HepG2 (cell line): ENCODE results near the gene ANKRD55. TPM values are rescaled to one million over a fixed set of nuclear protein-coding genes. Genes with fewer than 3 reads are reported as not detected.
A peak's percentile ranks its signal among the peaks of the same experiment; 100 is the strongest.

ENCODE experiments used
- HMG20A ChIP-seq: IDR thresholded peaks from 2 replicates; pipeline ENCODE4 v1.6.1; 2016; ENCODE audit warnings: borderline replicate concordance
- LCORL ChIP-seq, 2 experiments: fragments of 450-650 bp in 1 of 2; sonication (generic) in 1 of 2; formaldehyde crosslinking in 1 of 2; IDR thresholded peaks; 2 replicates each; pipeline versions ENCODE4 v1.5.0 to v1.6.1; 2017 to 2020; ENCODE audit warnings: antibody characterized with exemption in 1 of 2, missing genetic modification reagents in 1 of 2
- RAD51 ChIP-seq: fragments of 450-650 bp; IDR thresholded peaks from 2 replicates; pipeline ENCODE4 v1.6.1; 2016; ENCODE audit warnings: borderline replicate concordance
- SMC3 ChIP-seq: IDR thresholded peaks from 2 replicates; pipeline ENCODE4 v1.6.1; 2011; ENCODE audit warnings: low read length, improper control_type of control experiment
- SOX6 ChIP-seq, 2 experiments: fragments of 450-650 bp in 1 of 2; sonication (generic) in 1 of 2; formaldehyde crosslinking in 1 of 2; IDR thresholded peaks; 2 replicates each; pipeline versions ENCODE4 v1.4.0 to v1.6.1; 2017 to 2020; ENCODE audit warnings: antibody characterized with exemption in 1 of 2, mild to moderate bottlenecking in 1 of 2, missing genetic modification reagents in 1 of 2
- SPEN ChIP-seq: sonication (generic); formaldehyde crosslinking; IDR thresholded peaks from 2 replicates; pipeline ENCODE4 v1.5.1; 2020; ENCODE audit warnings: low read depth, mild to moderate bottlenecking, missing genetic modification reagents
- TOE1 ChIP-seq: sonication (generic); formaldehyde crosslinking; IDR thresholded peaks from 2 replicates; pipeline ENCODE4 v1.4.0; 2020; ENCODE audit warnings: mild to moderate bottlenecking, missing genetic modification reagents
- ZNF724P ChIP-seq: sonication (generic); formaldehyde crosslinking; IDR thresholded peaks from 2 replicates; pipeline ENCODE4 v1.8.0; 2022; ENCODE audit warnings: missing genetic modification reagents, borderline replicate concordance
- ZNF788 ChIP-seq: sonication (generic); formaldehyde crosslinking; IDR thresholded peaks from 2 replicates; pipeline ENCODE4 v1.5.0; 2020; ENCODE audit warnings: mild to moderate bottlenecking, missing genetic modification reagents, borderline replicate concordance
- ZNF850 ChIP-seq: sonication (generic); formaldehyde crosslinking; conservative IDR thresholded peaks from 2 replicates; pipeline ENCODE4 v1.9.0; 2021; ENCODE audit warnings: mild to moderate bottlenecking, missing genetic modification reagents
- polyA plus RNA-seq, 8 experiments: library from polyadenylated mRNA; depleted of rRNA in 3 of 8; stranded (reverse) in 7 of 8; unstranded in 1 of 8; fragments of >200 nt; fragmentation: Illumina TruSeq in 4 of 8; extraction: Trizol in 4 of 8; gene quantifications; 2 replicates each; pipeline versions ENCODE4 v1.2.1 to v1.2.3, GENCODE V29; 2011 to 2016; ENCODE audit warnings: low read depth in 4 of 8, missing spikeins in 1 of 8, mixed read lengths in 1 of 8; ENCODE audit not compliant: insufficient read depth in 1 of 8
- total RNA-seq, 5 experiments: library from RNA; depleted of rRNA; stranded (reverse); fragments of >200 nt; fragmentation: Illumina TruSeq; extraction: Trizol; gene quantifications; 2 replicates each; pipeline ENCODE4 v1.2.3, GENCODE V29; 2016; ENCODE audit warnings: low read depth in 1 of 5
- TF ChIP-seq, protein P1 (sequence below): IDR thresholded peaks from 2 replicates; pipeline ENCODE4 v1.6.1; 2012; ENCODE audit warnings: low read depth, low read length, improper control_type of control experiment
- TF ChIP-seq, protein P2 (sequence below): sonication (generic); IDR thresholded peaks from 2 replicates; pipeline ENCODE4 v1.6.1; 2016; ENCODE audit warnings: low read depth, borderline replicate concordance
- TF ChIP-seq, protein P3 (sequence below): sonication (generic); formaldehyde crosslinking; IDR thresholded peaks from 2 replicates; pipeline ENCODE4 v1.8.0; 2022; ENCODE audit warnings: mild to moderate bottlenecking, missing genetic modification reagents, borderline replicate concordance
- TF ChIP-seq, protein P4 (sequence below): sonication (generic); formaldehyde crosslinking; IDR thresholded peaks from 2 replicates; pipeline ENCODE4 v1.5.1; 2020; ENCODE audit warnings: mild to moderate bottlenecking, missing genetic modification reagents, borderline replicate concordance
- TF ChIP-seq, protein P5 (sequence below): sonication (generic); formaldehyde crosslinking; IDR thresholded peaks from 2 replicates; pipeline ENCODE4 v1.4.0; 2020; ENCODE audit warnings: missing genetic modification reagents, borderline replicate concordance

Gene ANKRD55
- total and polyA plus RNA-seq, 2 of the 13 experiments (the other 11 are each of a cell fraction or from before 2014, with no cell fraction given), result 0.11 to 0.28 TPM

DNA sequence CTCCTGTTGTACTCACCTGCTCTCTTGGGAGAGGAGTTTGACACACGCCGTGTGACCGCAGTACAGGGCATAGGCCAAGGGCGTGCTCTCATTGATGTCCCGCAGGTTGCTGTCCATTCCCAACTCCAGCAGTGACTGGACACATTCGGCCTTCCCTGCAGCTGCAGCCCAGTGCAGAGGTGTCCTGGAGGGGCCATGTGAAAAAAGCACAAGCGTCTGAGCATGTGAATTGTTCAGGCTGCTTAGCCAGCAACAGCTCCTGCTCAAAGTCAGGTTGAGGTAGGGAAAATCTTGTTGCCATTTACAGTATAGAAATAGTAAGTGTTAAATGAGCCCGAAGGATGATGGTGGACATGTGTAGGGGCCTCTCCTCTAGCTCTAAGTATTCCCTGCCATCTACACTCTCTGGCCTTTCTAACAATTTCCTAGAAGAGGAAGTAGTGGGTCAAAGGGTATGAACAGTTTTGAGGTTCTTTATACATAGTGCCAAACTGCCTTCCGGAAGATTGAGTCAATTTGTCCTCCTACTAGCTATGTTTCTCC is 116.5 kb downstream of the ANKRD55 start (continued):
- no peak for TF ChIP-seq RAD51
- peak; percentile 87; the same call in 1 of the 2 replicates for TF ChIP-seq ZNF788 (CRISPR knock-in tag)
- TF ChIP-seq LCORL (IDR thresholded peaks at IDR 0.05), result no peak
- peak; percentile 90 for TF ChIP-seq LCORL (CRISPR knock-in tag; IDR thresholded peaks at IDR 0.05)
- TF ChIP-seq, protein P1, sequence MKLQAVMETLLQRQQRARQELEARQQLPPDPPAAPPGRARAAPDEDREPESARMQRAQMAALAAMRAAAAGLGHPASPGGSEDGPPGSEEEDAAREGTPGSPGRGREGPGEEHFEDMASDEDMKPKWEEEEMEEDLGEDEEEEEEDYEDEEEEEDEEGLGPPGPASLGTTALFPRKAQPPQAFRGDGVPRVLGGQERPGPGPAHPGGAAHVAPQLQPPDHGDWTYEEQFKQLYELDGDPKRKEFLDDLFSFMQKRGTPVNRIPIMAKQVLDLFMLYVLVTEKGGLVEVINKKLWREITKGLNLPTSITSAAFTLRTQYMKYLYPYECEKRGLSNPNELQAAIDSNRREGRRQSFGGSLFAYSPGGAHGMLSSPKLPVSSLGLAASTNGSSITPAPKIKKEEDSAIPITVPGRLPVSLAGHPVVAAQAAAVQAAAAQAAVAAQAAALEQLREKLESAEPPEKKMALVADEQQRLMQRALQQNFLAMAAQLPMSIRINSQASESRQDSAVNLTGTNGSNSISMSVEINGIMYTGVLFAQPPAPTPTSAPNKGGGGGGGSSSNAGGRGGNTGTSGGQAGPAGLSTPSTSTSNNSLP, result no peak; the same call in 1 of the 2 replicates
- TF ChIP-seq SOX6 (IDR thresholded peaks at IDR 0.05), result no peak
- TF ChIP-seq SOX6 (CRISPR knock-in tag; IDR thresholded peaks at IDR 0.05), result peak; percentile 83
- TF ChIP-seq, protein P2, sequence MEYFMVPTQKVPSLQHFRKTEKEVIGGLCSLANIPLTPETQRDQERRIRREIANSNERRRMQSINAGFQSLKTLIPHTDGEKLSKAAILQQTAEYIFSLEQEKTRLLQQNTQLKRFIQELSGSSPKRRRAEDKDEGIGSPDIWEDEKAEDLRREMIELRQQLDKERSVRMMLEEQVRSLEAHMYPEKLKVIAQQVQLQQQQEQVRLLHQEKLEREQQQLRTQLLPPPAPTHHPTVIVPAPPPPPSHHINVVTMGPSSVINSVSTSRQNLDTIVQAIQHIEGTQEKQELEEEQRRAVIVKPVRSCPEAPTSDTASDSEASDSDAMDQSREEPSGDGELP, result peak; percentile 73; the same call in 1 of the 2 replicates
- TF ChIP-seq, protein P3, sequence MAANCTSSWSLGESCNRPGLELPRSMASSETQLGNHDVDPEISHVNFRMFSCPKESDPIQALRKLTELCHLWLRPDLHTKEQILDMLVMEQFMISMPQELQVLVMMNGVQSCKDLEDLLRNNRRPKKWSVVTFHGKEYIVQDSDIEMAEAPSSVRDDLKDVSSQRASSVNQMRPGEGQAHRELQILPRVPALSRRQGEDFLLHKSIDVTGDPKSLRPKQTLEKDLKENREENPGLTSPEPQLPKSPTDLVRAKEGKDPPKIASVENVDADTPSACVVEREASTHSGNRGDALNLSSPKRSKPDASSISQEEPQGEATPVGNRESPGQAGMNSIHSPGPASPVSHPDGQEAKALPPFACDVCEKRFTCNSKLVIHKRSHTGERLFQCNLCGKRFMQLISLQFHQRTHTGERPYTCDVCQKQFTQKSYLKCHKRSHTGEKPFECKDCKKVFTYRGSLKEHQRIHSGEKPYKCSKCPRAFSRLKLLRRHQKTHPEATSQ (CRISPR knock-in tag), result no peak
- peak; percentile 79 for TF ChIP-seq HMG20A (CRISPR knock-in tag)
- peak; percentile 25; the same call in 1 of the 2 replicates for TF ChIP-seq SMC3
- TF ChIP-seq ZNF724P (CRISPR knock-in tag), result no peak
- no peak for TF ChIP-seq ZNF850 (CRISPR knock-in tag)
- TF ChIP-seq, protein P4, sequence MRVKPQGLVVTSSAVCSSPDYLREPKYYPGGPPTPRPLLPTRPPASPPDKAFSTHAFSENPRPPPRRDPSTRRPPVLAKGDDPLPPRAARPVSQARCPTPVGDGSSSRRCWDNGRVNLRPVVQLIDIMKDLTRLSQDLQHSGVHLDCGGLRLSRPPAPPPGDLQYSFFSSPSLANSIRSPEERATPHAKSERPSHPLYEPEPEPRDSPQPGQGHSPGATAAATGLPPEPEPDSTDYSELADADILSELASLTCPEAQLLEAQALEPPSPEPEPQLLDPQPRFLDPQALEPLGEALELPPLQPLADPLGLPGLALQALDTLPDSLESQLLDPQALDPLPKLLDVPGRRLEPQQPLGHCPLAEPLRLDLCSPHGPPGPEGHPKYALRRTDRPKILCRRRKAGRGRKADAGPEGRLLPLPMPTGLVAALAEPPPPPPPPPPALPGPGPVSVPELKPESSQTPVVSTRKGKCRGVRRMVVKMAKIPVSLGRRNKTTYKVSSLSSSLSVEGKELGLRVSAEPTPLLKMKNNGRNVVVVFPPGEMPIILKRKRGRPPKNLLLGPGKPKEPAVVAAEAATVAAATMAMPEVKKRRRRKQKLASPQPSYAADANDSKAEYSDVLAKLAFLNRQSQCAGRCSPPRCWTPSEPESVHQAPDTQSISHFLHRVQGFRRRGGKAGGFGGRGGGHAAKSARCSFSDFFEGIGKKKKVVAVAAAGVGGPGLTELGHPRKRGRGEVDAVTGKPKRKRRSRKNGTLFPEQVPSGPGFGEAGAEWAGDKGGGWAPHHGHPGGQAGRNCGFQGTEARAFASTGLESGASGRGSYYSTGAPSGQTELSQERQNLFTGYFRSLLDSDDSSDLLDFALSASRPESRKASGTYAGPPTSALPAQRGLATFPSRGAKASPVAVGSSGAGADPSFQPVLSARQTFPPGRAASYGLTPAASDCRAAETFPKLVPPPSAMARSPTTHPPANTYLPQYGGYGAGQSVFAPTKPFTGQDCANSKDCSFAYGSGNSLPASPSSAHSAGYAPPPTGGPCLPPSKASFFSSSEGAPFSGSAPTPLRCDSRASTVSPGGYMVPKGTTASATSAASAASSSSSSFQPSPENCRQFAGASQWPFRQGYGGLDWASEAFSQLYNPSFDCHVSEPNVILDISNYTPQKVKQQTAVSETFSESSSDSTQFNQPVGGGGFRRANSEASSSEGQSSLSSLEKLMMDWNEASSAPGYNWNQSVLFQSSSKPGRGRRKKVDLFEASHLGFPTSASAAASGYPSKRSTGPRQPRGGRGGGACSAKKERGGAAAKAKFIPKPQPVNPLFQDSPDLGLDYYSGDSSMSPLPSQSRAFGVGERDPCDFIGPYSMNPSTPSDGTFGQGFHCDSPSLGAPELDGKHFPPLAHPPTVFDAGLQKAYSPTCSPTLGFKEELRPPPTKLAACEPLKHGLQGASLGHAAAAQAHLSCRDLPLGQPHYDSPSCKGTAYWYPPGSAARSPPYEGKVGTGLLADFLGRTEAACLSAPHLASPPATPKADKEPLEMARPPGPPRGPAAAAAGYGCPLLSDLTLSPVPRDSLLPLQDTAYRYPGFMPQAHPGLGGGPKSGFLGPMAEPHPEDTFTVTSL (CRISPR knock-in tag), result peak; percentile 81
- TF ChIP-seq, protein P5, sequence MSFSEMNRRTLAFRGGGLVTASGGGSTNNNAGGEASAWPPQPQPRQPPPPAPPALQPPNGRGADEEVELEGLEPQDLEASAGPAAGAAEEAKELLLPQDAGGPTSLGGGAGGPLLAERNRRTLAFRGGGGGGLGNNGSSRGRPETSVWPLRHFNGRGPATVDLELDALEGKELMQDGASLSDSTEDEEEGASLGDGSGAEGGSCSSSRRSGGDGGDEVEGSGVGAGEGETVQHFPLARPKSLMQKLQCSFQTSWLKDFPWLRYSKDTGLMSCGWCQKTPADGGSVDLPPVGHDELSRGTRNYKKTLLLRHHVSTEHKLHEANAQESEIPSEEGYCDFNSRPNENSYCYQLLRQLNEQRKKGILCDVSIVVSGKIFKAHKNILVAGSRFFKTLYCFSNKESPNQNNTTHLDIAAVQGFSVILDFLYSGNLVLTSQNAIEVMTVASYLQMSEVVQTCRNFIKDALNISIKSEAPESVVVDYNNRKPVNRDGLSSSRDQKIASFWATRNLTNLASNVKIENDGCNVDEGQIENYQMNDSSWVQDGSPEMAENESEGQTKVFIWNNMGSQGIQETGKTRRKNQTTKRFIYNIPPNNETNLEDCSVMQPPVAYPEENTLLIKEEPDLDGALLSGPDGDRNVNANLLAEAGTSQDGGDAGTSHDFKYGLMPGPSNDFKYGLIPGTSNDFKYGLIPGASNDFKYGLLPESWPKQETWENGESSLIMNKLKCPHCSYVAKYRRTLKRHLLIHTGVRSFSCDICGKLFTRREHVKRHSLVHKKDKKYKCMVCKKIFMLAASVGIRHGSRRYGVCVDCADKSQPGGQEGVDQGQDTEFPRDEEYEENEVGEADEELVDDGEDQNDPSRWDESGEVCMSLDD (CRISPR knock-in tag), result no peak
- TF ChIP-seq TOE1 (CRISPR knock-in tag), result no peak
- peak; percentile 69 for TF ChIP-seq SPEN (CRISPR knock-in tag)
